Lung (tissue), 12 donors: ENCODE data around the gene TXLNB. TPM values are rescaled to one million over a fixed set of nuclear protein-coding genes. Genes with fewer than 3 reads are reported as not detected.

Source experiments
- ATAC-seq: fragments of 200-7000 bp; cut with Tn5 transposase; one replicate; pipeline ENCODE4 v1.9.1; 2020; ENCODE audit warnings: moderate number of reproducible peaks; ENCODE audit not compliant: insufficient read depth, low FRiP score
- DNase-seq, 3 donors: peaks; one replicate each; pipeline ENCODE4 v3.0.0-alpha.2; 2013 to 2017
- H3K27ac ChIP-seq, 2 donors: one replicate each; pipeline ENCODE4 v1.5.1; 2013; ENCODE audit warnings: mild to moderate bottlenecking in 2 of 2, moderate library complexity in 2 of 2, control low read depth in 1 of 2, inconsistent platforms in 1 of 2, low read depth in 1 of 2, low read length in 1 of 2
- H3K27me3 ChIP-seq, 3 donors: one replicate each; pipeline ENCODE4 v1.5.1; 2013; ENCODE audit warnings: low read length in 2 of 3; ENCODE audit not compliant: control insufficient read depth in 3 of 3, insufficient read depth in 3 of 3
- H3K36me3 ChIP-seq, 4 donors: one replicate each; pipeline ENCODE4 v1.5.1; 2013; ENCODE audit warnings: low read length in 4 of 4, mild to moderate bottlenecking in 1 of 4, moderate library complexity in 1 of 4; ENCODE audit not compliant: control insufficient read depth in 4 of 4, insufficient read depth in 4 of 4
- H3K4me1 ChIP-seq, 5 donors: one replicate each; pipeline ENCODE4 v1.5.1; 2013; ENCODE audit warnings: low read length in 5 of 5, mild to moderate bottlenecking in 2 of 5, moderate library complexity in 1 of 5; ENCODE audit not compliant: control insufficient read depth in 5 of 5, insufficient read depth in 5 of 5
- H3K4me3 ChIP-seq: one replicate; pipeline ENCODE4 v1.5.1; 2013; ENCODE audit warnings: mild to moderate bottlenecking, control low read depth, moderate library complexity
- H3K9ac ChIP-seq, 2 donors: one replicate each; pipeline ENCODE4 v1.5.1; 2013; ENCODE audit warnings: low read length in 2 of 2, control low read depth in 1 of 2; ENCODE audit not compliant: insufficient read depth in 1 of 2
- H3K9me3 ChIP-seq, 4 donors: one replicate each; pipeline ENCODE4 v1.5.1; 2013; ENCODE audit warnings: low read length in 3 of 4, mild to moderate bottlenecking in 1 of 4, moderate library complexity in 1 of 4; ENCODE audit not compliant: control insufficient read depth in 4 of 4, insufficient read depth in 3 of 4
- CTCF ChIP-seq: IDR thresholded peaks from 2 replicates; pipeline ENCODE4 v1.5.1; 2012; ENCODE audit warnings: mild to moderate bottlenecking; ENCODE audit errors: control extremely low read depth, extremely low read depth
- WGBS, 2 donors: extraction: QIAGEN DNeasy Blood & Tissue Kit; methylation state at CpG; one replicate each; pipeline ENCODE4 v1.1.7; 2013; 5-methylcytosine and 5-hydroxymethylcytosine counted together
- polyA plus RNA-seq, 2 donors: library from polyadenylated mRNA; stranded (reverse); fragments of 200-250 nt; gene quantifications; one replicate each; pipeline ENCODE4 v1.2.1, GENCODE V29; 2013
- total RNA-seq, 2 donors: library from RNA; depleted of rRNA in 1 of 2; stranded (reverse); fragments of >200 nt in 1 of 2; gene quantifications; one replicate each; pipeline ENCODE4 v1.2.1, GENCODE V29; 2014 to 2021
- donor health status: control.
- donor health status: control.
- donor health status: Bipolar disorder and iron deficiency.
- donor health status: healthy.
- donor health status: DM: yes; HTN: yes; CAD: no.

TXLNB gene
- total and polyA plus RNA-seq, 4 donors, result 0.31 to 2.8 (median 1.2) TPM

- Histone ChIP-seq H3K4me3 (no peak overlapping the region), H3K27ac (no peak overlapping the region), H3K27me3 (no peaks in the 10 kb centered on the region), H3K9me3 (no peaks in the 10 kb centered on the region), H3K36me3 (no peaks in the 10 kb centered on the region), H3K4me1 (no peaks in the 10 kb centered on the region), H3K9ac (no peak overlapping the region)
- no peak for DNase-seq
- 95 to 96% methylated on average over 2 of the region's 2 CpGs for WGBS, 2 donors
- ATAC-seq, result no peak
- no peak for TF ChIP-seq CTCF
These were observed 25.0 kb upstream of the TXLNB start for GRCh38 chr6:139316622-139317317.

DNA sequence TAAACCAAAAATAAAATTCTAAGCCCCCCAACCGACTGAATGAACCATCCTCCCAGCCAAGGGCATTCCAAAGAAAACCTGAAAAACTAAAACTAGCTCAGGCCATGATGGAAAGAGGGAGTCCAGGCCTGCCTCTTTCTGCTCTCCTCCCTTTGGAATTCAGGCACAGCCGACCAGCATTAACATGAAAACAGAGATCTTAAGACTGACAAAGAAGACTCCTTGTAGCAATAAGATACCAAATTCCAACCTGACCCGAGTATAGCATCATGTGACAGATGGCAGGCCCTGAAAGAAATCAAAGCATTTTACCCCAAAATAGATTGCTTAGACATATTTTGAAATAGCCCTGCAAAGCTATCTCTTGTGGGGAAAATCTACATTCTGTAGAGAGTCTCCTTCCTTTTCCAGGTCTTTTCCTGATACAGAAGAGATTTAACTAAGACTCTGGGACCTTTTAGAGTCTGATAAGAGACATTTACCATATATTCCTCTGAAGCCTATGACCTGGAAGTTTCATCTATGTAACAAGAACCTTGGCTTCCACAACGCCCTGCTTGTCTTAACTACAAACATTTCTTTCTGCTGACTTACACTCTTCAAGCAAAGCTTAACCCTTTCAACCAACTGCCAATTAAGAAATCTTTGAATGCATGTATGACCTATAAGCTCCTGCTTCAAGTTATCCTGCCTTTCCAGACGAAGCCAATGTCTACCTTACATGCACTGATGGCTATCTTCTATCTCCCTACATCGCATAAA lies 22.2 kb upstream of the TXLNB start:
- no peak overlapping the region for H3K4me3 ChIP-seq
- no peaks in the 10 kb centered on the region for H3K27me3 ChIP-seq
- no peak for TF ChIP-seq CTCF
- DNase-seq, result no peak
- ATAC-seq, result no peak
- 78 to 81% methylated on average over 6 of the region's 6 CpGs for WGBS, 2 donors
- no peak overlapping the region for H3K27ac ChIP-seq
- peaks cover 0 to under 1% (median 0%) of the 10 kb centered on the region in 4 donors for H3K9me3 ChIP-seq
- no peak overlapping the region for H3K9ac ChIP-seq
- no peaks in the 10 kb centered on the region for H3K36me3 ChIP-seq
- no peaks in the 10 kb centered on the region for H3K4me1 ChIP-seq

DNA sequence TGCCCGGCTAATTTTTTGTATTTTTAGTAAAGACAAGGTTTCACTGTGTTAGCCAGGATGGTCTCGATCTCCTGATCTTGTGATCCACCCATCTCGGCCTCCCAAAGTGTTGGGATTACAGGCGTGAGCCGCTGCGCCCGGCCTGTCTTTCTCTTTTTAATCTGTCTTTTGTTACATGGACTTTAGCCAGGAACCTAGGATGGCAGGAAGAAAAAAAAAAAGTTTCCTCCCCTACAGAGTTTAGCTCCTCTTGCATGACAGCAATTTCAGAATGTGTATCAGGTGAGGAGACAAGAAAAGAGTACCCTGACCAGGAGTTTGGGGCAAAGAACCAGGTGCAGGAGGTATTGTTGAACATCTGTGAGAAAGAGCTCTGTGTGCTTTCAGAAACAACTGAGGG lies 21.4 kb upstream of the TXLNB start:
- Histone ChIP-seq H3K36me3 (no peaks in the 10 kb centered on the region), H3K27me3 (no peaks in the 10 kb centered on the region), H3K9ac (no peak overlapping the region), H3K4me1 (peaks cover 0 to 2% (median 0%) of the 10 kb centered on the region in 5 donors), H3K9me3 (peaks cover 0 to 2% (median 0%) of the 10 kb centered on the region in 4 donors), H3K4me3 (no peak overlapping the region), H3K27ac (no peak overlapping the region)
- DNase-seq (no peak), ATAC-seq (no peak)
- TF ChIP-seq CTCF, result no peak
- whole genome bisulfite sequencing, 2 donors, result 97 to 99% methylated on average over 7 of the region's 7 CpGs
